SK-N-SH (cell line): ENCODE data around the gene TNFSF15.

Experiments
- EP300 ChIP-seq, 2 experiments: IDR thresholded peaks; 2 replicates each; pipeline versions ENCODE4 v1.4.0 to v1.6.1; 2012; ENCODE audit warnings: borderline replicate concordance in 1 of 2, low read depth in 1 of 2, low read length in 1 of 2
- JUND ChIP-seq: IDR thresholded peaks from 2 replicates; pipeline ENCODE4 v1.4.0; 2012
- POLR2AphosphoS5 ChIP-seq: IDR thresholded peaks from 2 replicates; pipeline ENCODE4 v1.6.1; 2012; ENCODE audit warnings: low read depth, low read length
- RFX5 ChIP-seq: IDR thresholded peaks from 2 replicates; pipeline ENCODE4 v1.6.1; 2012; ENCODE audit warnings: mild to moderate bottlenecking, improper control_type of control experiment, low read length
- RXRA ChIP-seq: IDR thresholded peaks from 2 replicates; pipeline ENCODE4 v1.4.0; 2012; ENCODE audit warnings: low read depth, mild to moderate bottlenecking, borderline replicate concordance
- TEAD4 ChIP-seq: IDR thresholded peaks from 2 replicates; pipeline ENCODE4 v1.4.0; 2012; ENCODE audit warnings: mild to moderate bottlenecking, borderline replicate concordance; ENCODE audit not compliant: insufficient read depth
- TF ChIP-seq, protein P1 (sequence below): fragments of 200-600 bp; sonication (generic); IDR thresholded peaks from 2 replicates; pipeline ENCODE4 v1.6.1; 2017; ENCODE audit warnings: antibody characterized with exemption, mild to moderate bottlenecking, moderate library complexity
- TF ChIP-seq, protein P2 (sequence below): IDR thresholded peaks from 2 replicates; pipeline ENCODE4 v1.4.0; 2012; ENCODE audit warnings: low read depth

DNA sequence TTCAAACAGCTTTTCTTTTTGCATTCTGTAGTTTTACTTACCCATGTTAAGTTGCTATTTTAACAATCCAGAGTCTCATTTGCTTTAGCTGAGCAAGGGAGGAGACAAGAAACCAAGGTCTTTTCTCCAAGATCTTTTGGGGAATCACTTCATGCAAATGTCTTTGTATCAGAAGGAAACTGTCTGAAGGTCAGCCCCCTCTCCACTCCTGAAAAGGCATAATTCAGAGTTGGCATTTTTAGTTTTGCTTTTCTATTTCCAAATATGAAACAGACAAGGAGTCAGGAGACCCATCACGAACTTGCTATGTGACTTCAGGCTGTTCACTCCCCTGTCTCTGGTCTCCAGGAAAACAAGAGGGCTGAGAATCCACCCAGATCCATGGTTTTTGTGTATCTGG lies 12.3 kb upstream of the TNFSF15 start:
- TF ChIP-seq, protein P1, sequence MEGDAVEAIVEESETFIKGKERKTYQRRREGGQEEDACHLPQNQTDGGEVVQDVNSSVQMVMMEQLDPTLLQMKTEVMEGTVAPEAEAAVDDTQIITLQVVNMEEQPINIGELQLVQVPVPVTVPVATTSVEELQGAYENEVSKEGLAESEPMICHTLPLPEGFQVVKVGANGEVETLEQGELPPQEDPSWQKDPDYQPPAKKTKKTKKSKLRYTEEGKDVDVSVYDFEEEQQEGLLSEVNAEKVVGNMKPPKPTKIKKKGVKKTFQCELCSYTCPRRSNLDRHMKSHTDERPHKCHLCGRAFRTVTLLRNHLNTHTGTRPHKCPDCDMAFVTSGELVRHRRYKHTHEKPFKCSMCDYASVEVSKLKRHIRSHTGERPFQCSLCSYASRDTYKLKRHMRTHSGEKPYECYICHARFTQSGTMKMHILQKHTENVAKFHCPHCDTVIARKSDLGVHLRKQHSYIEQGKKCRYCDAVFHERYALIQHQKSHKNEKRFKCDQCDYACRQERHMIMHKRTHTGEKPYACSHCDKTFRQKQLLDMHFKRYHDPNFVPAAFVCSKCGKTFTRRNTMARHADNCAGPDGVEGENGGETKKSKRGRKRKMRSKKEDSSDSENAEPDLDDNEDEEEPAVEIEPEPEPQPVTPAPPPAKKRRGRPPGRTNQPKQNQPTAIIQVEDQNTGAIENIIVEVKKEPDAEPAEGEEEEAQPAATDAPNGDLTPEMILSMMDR = no peak
- TF ChIP-seq, protein P2, sequence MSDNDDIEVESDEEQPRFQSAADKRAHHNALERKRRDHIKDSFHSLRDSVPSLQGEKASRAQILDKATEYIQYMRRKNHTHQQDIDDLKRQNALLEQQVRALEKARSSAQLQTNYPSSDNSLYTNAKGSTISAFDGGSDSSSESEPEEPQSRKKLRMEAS = no peak
- TF ChIP-seq JUND = no peak
- TF ChIP-seq TEAD4 = no peak
- no peak for TF ChIP-seq EP300 (IDR thresholded peaks at IDR 0.05; ENCODE audit: borderline replicate concordance in 1 of 2, low read depth in 1 of 2, low read length in 1 of 2)
- no peak for TF ChIP-seq POLR2AphosphoS5
- no peak for TF ChIP-seq RFX5
- no peak for TF ChIP-seq RXRA
